Glutamatergic neuron (in vitro differentiated cells): ENCODE measurements around the gene NFKB1. TPM values are rescaled to one million over a fixed set of nuclear protein-coding genes. Genes with fewer than 3 reads are reported as not detected.

Experiments
- DNase-seq: peaks from one replicate; pipeline ENCODE4 v3.0.0; 2022
- H3K27ac Mint-ChIP-seq: one replicate; pipeline ENCODE4 v1.8.0; 2020; ENCODE audit warnings: mild to moderate bottlenecking, mixed read lengths, inconsistent platforms; ENCODE audit not compliant: unreplicated experiment
- H3K27me3 Mint-ChIP-seq: one replicate; pipeline ENCODE4 v1.8.0; 2020; ENCODE audit warnings: mild to moderate bottlenecking, moderate library complexity, mixed read lengths, inconsistent platforms; ENCODE audit not compliant: unreplicated experiment
- H3K36me3 Mint-ChIP-seq: one replicate; pipeline ENCODE4 v1.8.0; 2020; ENCODE audit warnings: mild to moderate bottlenecking, mixed read lengths, inconsistent platforms; ENCODE audit not compliant: unreplicated experiment
- H3K4me1 Mint-ChIP-seq: one replicate; pipeline ENCODE4 v1.8.0; 2020; ENCODE audit warnings: mild to moderate bottlenecking, low read depth, mixed read lengths, inconsistent platforms; ENCODE audit not compliant: unreplicated experiment
- H3K4me3 Mint-ChIP-seq: one replicate; pipeline ENCODE4 v1.8.0; 2020; ENCODE audit warnings: mild to moderate bottlenecking, mixed read lengths, inconsistent platforms; ENCODE audit not compliant: unreplicated experiment
- H3K9me3 Mint-ChIP-seq: one replicate; pipeline ENCODE4 v1.8.0; 2020; ENCODE audit warnings: mild to moderate bottlenecking, moderate library complexity, mixed read lengths, inconsistent platforms; ENCODE audit not compliant: unreplicated experiment
- CTCF ChIP-seq: fragments of 200-600 bp; sonication (generic); IDR thresholded peaks from one replicate; pipeline ENCODE4 v1.5.0; 2021; ENCODE audit not compliant: partially characterized antibody, unreplicated experiment
- long read RNA-seq: library from polyadenylated mRNA; unstranded; transcript quantifications from one replicate; pipeline ENCODE4 v2.0.0, GENCODE V29; 2020; ENCODE audit not compliant: unreplicated experiment
- total RNA-seq: library from RNA; stranded (reverse); fragmentation: NEBNext Ultra II Directional; extraction: Animal tissue kit (Norgen Biotek cat#: 25700); gene quantifications from one replicate; pipeline ENCODE4 v1.2.1, GENCODE V29; 2021; ENCODE audit not compliant: unreplicated experiment

NFKB1 gene
- total RNA-seq = 3.2 TPM
- long read RNA-seq = 0 reads

GRCh38 chr4:102500696-102501446 lies at the start of gene NFKB1:
TSS of gene NFKB1 (plus strand) at chr4:102501359. CDS start at chr4:102525519, 24,160 bp downstream.
- Mint-ChIP-seq H3K27me3 (peaks cover 4% of the 10 kb centered on the region), H3K27ac (no peak within 1 kb of the TSS), H3K4me3 (peak within 1 kb of the TSS; percentile 92), H3K4me1 (peaks cover 6% of the 10 kb centered on the region), H3K9me3 (peaks cover 3% of the 10 kb centered on the region), H3K36me3 (no peaks in the 10 kb centered on the region)
- DNase-seq = peak; percentile 49
- no peak for TF ChIP-seq CTCF

GRCh38 chr4:102452854-102453253 lies 48.3 kb upstream of the NFKB1 start:
- no peak for DNase-seq
- Mint-ChIP-seq H3K27me3 (peaks cover 2% of the 10 kb centered on the region), H3K4me1 (no peaks in the 10 kb centered on the region), H3K9me3 (peaks cover 2% of the 10 kb centered on the region), H3K36me3 (no peaks in the 10 kb centered on the region), H3K4me3 (no peak overlapping the region), H3K27ac (no peak overlapping the region)
- TF ChIP-seq CTCF = no peak

- Mint-ChIP-seq H3K4me1 (no peaks in the 10 kb centered on the region), H3K9me3 (peaks cover 2% of the 10 kb centered on the region), H3K4me3 (no peak overlapping the region), H3K27ac (no peak overlapping the region), H3K27me3 (peaks cover 2% of the 10 kb centered on the region), H3K36me3 (no peaks in the 10 kb centered on the region)
- DNase-seq = no peak
- no peak for TF ChIP-seq CTCF
Observed at GRCh38 chr4:102453827-102454226, 47.3 kb upstream of the NFKB1 start.

- Mint-ChIP-seq H3K27me3 (peaks cover 2% of the 10 kb centered on the region), H3K36me3 (no peaks in the 10 kb centered on the region), H3K4me1 (no peaks in the 10 kb centered on the region), H3K9me3 (peaks cover 2% of the 10 kb centered on the region), H3K4me3 (no peak overlapping the region), H3K27ac (no peak overlapping the region)
- TF ChIP-seq CTCF = no peak
- no peak for DNase-seq
Observed at GRCh38 chr4:102454268-102454667, 46.9 kb upstream of the NFKB1 start.

- H3K36me3 Mint-ChIP-seq = no peaks in the 10 kb centered on the region
- peaks cover 2% of the 10 kb centered on the region for H3K27me3 Mint-ChIP-seq
- H3K9me3 Mint-ChIP-seq = peaks cover 2% of the 10 kb centered on the region
- DNase-seq = no peak
- H3K27ac Mint-ChIP-seq = no peak overlapping the region
- no peak overlapping the region for H3K4me3 Mint-ChIP-seq
- no peak for TF ChIP-seq CTCF
- H3K4me1 Mint-ChIP-seq = no peaks in the 10 kb centered on the region
Observed at GRCh38 chr4:102454981-102455685, 46.0 kb upstream of the NFKB1 start.
